A204.1 (cell line): Measurements from ENCODE around the gene MC4R.

Experiments used
- FAIRE-seq: peaks from 2 replicates; lab custom pipeline; 2012; peaks lifted over from hg19 to GRCh38; lab: Jason Lieb, UNC

MC4R gene

DNA sequence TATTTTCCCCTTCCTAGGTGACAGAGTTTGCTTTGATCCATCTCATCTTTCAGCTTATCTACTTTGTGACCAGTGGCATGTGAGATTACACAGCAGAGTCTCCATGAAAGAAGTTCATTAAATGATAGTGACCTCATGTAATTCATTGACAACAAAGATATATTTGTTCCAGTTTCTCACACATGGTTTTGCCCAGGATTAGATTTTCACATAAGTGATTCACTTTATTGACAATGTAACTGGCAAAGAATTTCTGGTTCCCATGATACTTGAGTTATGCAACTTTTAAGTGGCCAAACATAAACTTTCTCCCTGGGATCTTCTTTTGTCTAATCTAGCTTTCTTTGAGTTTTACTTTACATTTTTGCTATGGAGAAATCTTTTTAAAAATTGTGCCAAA, 50.0 kb downstream of the MC4R start:
- no peak for FAIRE-seq
